BE2C (cell line): ENCODE data around the gene PCSK5.

Source experiments
- DNase-seq: peaks from one replicate; pipeline ENCODE4 v3.0.0-alpha.2; 2020
- H3K27me3 ChIP-seq: fragments of 250-450 bp; sonication (Bioruptor Pico); 2 replicates; pipeline ENCODE4 v1.5.1; 2020; ENCODE audit warnings: mild to moderate bottlenecking
- H3K36me3 ChIP-seq: fragments of 250-450 bp; sonication (Bioruptor Pico); 2 replicates; pipeline ENCODE4 v1.5.1; 2020; ENCODE audit warnings: mild to moderate bottlenecking
- H3K4me1 ChIP-seq: fragments of 250-450 bp; sonication (Bioruptor Pico); 2 replicates; pipeline ENCODE4 v1.5.1; 2020
- H3K4me3 ChIP-seq: 2 replicates; pipeline ENCODE4 v1.5.1; 2011; ENCODE audit warnings: low read depth, low read length
- H3K9me3 ChIP-seq: fragments of 250-450 bp; sonication (Bioruptor Pico); 2 replicates; pipeline ENCODE4 v1.5.1; 2020
- TF ChIP-seq, protein P1 (sequence below): IDR thresholded peaks from 2 replicates; pipeline ENCODE4 v1.5.1; 2012; ENCODE audit warnings: mild to moderate bottlenecking, low read depth, low read length

PCSK5 gene

DNA sequence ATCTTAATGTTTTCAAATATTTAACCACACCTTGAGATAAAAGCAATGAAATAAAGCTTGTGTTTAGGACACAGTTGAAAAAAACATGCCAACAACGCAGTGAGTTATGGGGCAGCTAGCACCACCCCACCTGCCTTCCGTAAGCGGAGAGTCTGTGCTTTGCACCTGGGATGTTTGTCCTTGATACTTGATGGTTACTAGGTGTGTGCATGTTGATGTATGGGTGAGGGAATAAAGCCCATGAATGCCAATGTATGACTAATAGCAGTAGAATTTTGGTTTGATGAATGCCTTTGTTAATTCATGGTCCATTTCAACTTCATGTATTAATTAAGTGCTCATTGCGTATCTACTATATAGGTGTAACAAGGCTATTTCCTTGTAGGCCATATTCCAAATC is 74.0 kb downstream of the PCSK5 start:
- Histone ChIP-seq H3K27me3 (no peaks in the 10 kb centered on the region), H3K4me1 (no peaks in the 10 kb centered on the region), H3K9me3 (no peaks in the 10 kb centered on the region), H3K36me3 (no peaks in the 10 kb centered on the region), H3K4me3 (no peak overlapping the region)
- TF ChIP-seq, protein P1, sequence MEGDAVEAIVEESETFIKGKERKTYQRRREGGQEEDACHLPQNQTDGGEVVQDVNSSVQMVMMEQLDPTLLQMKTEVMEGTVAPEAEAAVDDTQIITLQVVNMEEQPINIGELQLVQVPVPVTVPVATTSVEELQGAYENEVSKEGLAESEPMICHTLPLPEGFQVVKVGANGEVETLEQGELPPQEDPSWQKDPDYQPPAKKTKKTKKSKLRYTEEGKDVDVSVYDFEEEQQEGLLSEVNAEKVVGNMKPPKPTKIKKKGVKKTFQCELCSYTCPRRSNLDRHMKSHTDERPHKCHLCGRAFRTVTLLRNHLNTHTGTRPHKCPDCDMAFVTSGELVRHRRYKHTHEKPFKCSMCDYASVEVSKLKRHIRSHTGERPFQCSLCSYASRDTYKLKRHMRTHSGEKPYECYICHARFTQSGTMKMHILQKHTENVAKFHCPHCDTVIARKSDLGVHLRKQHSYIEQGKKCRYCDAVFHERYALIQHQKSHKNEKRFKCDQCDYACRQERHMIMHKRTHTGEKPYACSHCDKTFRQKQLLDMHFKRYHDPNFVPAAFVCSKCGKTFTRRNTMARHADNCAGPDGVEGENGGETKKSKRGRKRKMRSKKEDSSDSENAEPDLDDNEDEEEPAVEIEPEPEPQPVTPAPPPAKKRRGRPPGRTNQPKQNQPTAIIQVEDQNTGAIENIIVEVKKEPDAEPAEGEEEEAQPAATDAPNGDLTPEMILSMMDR, result no peak
- no peak for DNase-seq

- no peaks in the 10 kb centered on the region for H3K9me3 ChIP-seq
- no peaks in the 10 kb centered on the region for H3K4me1 ChIP-seq
- no peak overlapping the region for H3K4me3 ChIP-seq
- no peak for DNase-seq
- H3K36me3 ChIP-seq, result no peaks in the 10 kb centered on the region
- H3K27me3 ChIP-seq, result no peaks in the 10 kb centered on the region
- TF ChIP-seq, protein P1, result no peak
Observed at GRCh38 chr9:75965231-75965630, 74.8 kb downstream of the PCSK5 start.

- Histone ChIP-seq H3K4me3 (no peak overlapping the region), H3K36me3 (no peaks in the 10 kb centered on the region), H3K27me3 (no peaks in the 10 kb centered on the region), H3K9me3 (no peaks in the 10 kb centered on the region), H3K4me1 (no peaks in the 10 kb centered on the region)
- no peak for DNase-seq
- TF ChIP-seq, protein P1, result no peak
Observed at GRCh38 chr9:75967556-75967955, 77.1 kb downstream of the PCSK5 start.

DNA sequence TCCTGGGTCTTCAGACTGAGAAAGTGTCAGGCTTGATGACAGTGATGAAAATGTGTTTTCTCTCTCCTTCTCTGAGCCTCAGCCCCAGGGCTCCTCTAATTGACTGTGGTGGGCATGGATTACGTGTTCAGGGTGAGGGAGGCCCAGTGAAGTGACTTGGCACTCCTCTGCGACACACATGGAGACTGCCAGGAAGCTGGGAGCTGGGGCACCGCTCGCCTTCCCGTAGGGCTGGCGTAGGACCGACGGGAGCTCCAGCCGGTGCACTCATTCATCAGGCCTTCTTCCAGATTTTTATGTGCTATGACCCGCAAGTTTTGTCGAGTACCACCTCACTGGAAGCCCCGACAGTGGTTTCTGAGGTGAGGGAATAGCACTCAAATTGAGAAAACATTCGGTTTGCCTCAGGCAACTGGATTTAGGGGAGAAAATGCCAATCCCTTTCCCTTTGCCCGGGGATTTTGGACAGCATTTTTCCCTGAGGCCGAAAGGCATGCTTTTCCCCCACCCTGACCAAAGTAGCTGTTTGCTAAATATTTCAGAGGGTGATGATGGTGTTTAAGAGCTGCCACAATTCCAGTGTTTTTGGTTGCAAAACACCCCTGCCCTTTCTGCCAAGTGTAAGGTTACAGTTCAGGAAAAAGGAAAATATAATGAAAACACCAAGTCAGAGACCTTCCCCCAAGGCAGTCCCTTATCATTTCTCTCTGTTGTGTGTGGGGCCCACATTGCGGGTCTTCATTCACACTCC is 83.7 kb downstream of the PCSK5 start:
- TF ChIP-seq, protein P1, result no peak
- DNase-seq, result no peak
- Histone ChIP-seq H3K4me1 (no peaks in the 10 kb centered on the region), H3K27me3 (peaks cover 23% of the 10 kb centered on the region), H3K36me3 (no peaks in the 10 kb centered on the region), H3K4me3 (no peak overlapping the region), H3K9me3 (no peaks in the 10 kb centered on the region)

DNA sequence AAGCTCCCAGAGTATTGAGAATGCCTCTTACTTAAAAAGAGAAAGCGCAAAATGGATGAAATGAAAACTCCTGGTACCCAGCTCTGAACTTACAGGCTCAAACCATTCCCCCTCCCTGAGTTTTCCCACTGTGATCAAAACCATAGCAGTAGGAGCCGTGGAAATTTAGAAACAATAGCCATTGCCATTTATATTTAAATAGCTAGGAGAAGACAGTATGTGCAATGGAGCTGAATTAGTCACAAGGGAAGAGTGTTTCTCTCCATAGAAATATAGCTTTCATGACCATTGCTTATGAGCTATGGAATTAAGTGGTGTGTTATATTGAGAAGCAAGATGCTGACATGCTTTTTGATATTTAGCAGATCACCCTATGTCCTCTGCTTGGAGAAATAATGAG is 84.6 kb downstream of the PCSK5 start:
- TF ChIP-seq, protein P1, result no peak
- Histone ChIP-seq H3K27me3 (peaks cover 23% of the 10 kb centered on the region), H3K4me3 (no peak overlapping the region), H3K4me1 (no peaks in the 10 kb centered on the region), H3K36me3 (no peaks in the 10 kb centered on the region), H3K9me3 (no peaks in the 10 kb centered on the region)
- no peak for DNase-seq

GRCh38 chr9:75976549-75976948 is 86.1 kb downstream of the PCSK5 start:
- TF ChIP-seq, protein P1, result no peak
- Histone ChIP-seq H3K9me3 (no peaks in the 10 kb centered on the region), H3K36me3 (no peaks in the 10 kb centered on the region), H3K4me1 (no peaks in the 10 kb centered on the region), H3K27me3 (peaks cover 23% of the 10 kb centered on the region), H3K4me3 (no peak overlapping the region)
- no peak for DNase-seq
